NK-92 (cell line): ENCODE measurements around the gene PTGES.

ENCODE experiments used
- DNase-seq: peaks from one replicate; lab custom pipeline; 2025; ENCODE audit not compliant: unreplicated experiment; lab: John Stamatoyannopoulos, UW

The PTGES gene

DNA sequence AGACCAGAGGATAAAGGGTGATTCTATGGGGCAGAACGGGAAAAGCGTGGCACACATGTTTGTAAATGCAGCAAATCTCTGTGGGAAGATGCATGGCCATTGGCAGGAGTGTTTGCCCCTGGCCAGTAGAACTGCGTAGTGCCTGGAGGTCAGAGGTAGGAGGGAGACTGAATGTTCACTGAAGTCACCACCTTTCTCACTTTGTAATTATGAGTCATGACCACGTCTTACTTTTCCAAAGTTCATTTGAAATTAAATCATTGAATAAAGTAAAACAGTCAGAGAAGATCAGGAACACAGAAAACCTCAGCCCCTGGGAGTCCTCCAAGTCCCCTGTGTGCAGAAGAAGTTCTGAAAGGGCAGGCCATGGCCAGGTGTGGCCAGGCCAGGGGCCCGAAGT lies 4.6 kb downstream of the PTGES start:
- DNase-seq: no peak

DNA sequence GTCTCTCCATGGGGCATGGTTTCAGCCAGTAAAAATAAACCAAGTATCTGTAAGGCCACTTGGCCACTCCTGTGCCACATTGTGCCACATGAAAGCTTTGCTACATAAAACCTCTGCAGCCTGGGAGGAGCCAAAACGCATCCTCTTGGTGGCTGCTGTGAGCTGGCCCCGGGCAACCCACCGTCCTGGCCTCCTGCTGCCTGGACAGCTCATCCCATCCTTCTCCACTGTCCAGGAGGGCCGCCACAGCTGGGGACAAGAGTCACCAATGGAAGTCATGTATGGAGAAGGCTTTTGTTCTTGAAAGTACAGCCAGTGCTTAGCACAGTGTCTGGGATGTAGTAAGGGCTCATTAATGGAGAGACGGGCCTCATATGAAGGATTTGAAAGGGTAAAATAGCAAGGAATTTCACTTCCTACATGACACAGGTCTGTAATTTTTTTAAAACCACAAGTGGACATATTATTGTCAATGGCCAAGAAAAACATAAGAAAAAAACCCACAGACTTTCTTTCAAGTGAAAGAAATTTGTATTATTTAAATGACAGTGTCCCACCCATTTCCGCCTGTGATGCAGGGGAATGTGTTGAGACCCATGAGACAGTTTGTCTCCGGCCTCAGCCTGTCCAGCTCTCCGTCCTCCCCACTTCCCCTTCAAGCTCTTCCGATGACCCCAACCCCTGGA lies 6.6 kb downstream of the PTGES start:
- DNase-seq: no peak

DNA sequence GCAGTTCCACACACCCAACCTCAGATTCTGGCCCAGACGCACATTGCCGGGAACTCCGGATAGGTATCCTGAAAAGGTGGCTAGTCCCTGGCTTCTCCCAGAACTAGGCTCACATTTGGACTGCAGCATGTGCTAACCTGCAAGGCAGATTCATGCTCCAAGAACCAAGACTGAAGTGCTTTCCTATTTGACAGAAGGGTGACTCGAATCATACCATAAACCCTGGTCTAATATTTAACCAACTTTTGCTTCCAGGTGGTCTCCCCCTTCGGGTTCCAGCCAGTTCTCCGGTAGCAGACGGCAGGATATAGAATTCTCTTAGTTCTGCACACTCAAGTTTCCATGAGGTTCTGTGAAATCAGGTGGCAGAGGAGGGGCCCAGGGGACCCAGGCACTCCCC lies 7.6 kb downstream of the PTGES start:
- no peak for DNase-seq

DNA sequence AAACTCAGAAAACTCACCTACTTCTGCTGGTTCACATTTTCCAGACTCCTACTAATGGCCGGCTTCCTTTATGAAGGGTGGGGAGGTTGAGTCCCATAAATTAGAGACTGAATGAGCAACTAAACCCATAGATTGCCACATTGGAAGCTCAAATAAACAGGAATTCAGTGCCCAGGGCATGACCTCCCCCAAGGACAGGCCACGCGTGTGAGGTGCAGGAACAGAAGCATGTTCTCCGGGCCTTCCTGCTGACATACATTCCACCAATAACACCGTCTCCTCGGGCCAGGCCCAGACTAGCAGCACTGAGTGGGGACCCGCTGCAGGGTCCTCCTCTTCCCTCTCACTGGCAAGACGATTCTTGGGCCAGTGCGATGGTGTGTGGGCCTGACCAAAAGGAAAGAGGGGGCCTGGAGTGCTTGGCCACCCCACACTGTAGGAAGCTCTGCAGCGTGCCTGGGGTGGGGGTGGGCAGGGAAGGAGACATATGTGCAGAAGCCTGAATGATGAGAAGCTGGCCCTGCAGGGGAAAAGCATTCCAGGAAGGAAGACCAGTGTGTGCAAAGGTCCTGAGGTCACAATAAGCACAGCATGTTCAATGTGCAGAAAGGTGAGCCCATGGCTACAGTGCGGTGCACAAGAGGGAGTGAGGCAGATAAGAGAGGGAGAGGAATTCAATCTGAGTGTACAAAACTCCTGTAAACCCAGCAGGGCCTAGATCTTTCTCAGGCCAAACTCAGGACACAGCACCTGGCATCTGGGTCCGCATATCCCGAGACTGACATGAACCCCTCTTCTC lies 12.0 kb downstream of the PTGES start:
- no peak for DNase-seq

DNA sequence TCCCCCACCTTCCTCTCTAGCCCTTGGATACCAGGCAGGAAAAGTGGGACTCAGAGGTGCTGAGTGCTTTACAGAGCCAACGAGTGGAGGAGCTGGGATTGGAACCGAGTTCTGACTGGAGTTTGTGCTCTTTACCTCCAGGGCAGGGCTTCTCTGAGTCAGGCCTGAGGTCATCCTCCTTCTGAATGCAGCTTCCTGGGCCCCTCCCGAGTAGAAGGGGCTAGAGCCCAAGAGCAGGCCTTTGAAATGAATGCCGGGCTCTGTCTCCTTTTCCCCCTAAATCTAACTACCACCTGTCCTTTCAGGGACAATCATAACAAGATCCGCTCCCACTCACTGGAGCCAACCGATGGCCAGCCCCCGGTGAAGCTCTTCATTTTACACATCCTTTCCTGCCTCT lies 12.7 kb downstream of the PTGES start:
- no peak for DNase-seq

DNA sequence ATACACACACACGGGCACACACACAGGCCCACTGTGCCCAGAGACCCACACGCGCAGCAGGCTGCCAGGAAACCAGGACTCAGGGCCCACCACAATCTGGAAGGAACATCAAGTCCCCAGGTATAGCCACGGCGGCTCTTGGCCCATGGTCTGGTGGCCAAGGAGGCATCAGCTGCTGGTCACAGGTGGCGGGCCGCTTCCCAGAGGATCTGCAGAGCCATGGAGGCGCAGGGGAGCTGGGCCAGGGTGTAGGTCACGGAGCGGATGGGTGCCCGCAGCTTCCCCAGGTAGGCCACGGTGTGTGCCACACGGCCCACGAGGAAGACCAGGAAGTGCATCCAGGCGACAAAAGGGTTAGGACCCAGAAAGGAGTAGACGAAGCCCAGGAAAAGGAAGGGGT lies 13.4 kb downstream of the PTGES start:
- DNase-seq: no peak

DNA sequence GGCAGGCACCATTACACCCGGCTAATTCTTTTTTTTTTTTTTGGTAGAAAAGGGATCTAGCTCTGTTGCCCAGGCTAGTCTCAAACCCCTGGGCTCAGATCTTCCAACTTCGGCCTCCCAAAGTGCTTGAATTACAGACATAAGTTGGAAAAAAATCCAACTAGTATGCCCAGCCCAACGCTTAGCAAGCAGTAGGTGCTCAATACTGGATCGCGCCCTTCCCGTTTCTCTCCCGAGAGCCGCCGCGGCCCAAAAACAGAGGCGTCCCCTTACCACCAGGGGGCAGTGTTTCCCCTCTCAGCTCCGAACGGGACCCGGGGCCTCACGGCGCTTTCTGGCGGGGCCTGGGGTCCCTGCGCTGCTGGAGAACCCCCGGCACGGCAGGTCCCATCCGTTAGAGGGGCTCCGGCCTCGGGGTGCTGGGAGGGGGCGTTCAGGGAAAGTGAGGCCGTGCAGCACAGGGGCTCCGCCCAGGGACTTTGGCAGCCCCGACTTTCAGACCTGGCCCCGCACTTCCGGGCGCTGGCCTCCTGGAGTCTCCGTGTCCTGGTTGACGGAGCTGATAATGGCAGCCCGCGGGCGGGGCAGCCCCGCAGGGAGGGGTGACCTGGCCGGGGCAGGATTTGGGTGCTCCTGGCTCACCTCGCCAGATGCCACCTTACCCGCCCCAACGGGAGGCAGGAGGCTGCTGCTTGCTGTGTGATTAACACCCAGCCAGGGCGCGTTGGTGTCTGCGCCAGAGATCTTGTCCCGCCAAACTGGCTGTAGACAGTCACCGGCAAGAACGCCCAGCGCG lies 15.2 kb downstream of the PTGES start:
- DNase-seq: no peak

- DNase-seq: no peak
Observed at GRCh38 chr9:129736334-129736733, 16.5 kb downstream of the PTGES start.

DNA sequence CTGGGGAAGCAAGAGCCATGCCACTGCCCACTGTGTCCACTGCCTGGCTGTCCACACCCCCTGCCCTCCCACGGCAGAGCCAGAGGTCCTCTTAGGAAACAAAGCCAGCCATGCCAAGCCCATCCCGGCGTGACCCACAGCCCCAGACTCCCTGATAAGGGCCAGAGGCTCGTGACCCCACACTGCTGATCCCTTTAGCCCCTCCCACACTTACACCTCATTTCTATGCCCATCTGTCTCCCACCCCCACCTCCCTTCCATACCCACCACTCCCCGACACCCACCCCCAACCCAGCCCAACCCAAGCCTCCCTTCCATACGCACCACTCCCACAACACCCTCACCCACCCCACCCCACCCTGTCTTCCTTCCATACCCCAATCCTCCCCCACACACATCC lies 17.3 kb downstream of the PTGES start:
- DNase-seq: no peak

DNA sequence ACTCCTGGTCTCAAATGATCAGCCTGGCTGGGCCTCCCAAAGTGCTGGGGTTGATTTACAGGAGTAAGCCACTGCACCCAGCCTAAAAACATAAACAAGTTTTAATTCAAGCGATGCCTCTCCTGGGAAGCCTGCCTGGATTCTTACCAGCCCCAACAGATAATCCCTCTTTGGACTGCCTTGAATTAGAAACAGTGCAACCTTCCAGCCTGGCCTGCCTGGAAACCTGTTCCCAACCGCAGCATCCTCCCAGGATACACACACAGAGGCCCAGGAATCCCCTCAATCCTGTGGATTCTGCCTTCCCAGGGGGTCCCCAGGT lies 19.2 kb downstream of the PTGES start:
- no peak for DNase-seq

- no peak for DNase-seq
Observed at GRCh38 chr9:129732946-129733631, 19.8 kb downstream of the PTGES start.

DNA sequence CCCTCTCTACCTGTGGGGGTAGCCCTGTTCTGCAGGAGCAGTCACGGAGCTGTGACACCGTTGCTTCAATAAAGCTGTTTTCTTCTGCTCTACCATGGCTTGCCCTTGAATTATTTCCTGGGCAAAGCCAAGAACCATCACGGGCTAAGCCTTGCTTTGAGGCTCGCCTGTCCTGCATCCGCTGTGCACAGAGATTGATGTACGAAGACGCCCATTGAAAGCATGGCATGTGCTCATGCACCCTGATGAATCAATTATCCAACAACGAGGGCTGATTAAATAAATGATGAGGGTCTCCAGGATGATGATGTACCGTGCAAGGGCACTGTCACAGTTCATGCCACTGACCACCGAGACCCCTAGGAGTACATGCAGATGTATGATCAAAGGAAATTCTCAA lies 20.7 kb downstream of the PTGES start:
- DNase-seq: no peak

DNA sequence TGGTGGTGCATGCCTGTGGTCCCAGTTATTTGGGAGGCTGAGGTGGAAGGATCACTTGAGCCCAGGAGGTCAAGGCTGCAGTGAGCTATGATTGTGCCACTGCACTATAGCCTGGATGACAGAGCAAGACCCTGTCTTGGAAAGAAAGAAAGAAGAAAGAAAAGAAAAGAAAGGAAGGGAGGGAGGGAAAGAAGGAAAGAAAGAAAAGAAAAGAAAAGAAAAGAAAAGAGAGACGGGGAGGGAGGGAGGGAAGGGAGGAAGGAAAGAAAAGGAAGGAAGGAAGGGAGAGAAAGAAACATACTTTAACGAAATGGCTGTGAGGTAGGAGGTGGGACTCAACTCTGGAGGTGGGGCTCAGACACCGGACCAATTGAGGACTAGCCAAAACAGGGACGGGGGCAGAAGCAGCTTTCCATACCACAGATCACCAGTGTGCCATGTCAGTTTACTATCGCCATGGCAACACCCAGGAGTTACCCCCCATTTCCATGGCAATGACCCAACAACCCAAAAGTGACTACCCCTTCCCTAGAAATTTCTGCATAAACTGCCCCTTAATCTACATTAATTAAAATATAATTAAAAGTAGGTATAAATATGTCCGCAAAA lies 21.3 kb downstream of the PTGES start:
- no peak for DNase-seq

DNA sequence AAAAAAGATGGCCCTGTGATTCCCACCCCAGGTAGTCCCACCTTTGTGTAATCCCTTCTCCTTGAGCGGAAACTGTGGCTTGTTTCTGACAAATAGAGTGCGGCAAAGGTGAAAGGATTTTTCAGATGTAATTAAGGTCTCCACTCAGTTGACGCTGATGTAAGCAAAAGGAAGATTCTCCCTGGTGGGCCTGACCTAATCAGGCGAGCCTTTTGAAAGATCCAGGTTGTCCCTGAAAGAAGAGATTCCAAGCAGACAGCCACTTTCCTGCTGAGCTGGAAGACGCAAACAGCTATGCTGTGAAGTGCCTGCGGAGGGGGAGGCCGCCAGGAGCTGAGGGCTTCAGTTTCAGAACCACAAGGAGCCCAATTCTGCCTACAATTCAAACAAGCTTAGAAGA lies 24.1 kb downstream of the PTGES start:
- DNase-seq: no peak

DNA sequence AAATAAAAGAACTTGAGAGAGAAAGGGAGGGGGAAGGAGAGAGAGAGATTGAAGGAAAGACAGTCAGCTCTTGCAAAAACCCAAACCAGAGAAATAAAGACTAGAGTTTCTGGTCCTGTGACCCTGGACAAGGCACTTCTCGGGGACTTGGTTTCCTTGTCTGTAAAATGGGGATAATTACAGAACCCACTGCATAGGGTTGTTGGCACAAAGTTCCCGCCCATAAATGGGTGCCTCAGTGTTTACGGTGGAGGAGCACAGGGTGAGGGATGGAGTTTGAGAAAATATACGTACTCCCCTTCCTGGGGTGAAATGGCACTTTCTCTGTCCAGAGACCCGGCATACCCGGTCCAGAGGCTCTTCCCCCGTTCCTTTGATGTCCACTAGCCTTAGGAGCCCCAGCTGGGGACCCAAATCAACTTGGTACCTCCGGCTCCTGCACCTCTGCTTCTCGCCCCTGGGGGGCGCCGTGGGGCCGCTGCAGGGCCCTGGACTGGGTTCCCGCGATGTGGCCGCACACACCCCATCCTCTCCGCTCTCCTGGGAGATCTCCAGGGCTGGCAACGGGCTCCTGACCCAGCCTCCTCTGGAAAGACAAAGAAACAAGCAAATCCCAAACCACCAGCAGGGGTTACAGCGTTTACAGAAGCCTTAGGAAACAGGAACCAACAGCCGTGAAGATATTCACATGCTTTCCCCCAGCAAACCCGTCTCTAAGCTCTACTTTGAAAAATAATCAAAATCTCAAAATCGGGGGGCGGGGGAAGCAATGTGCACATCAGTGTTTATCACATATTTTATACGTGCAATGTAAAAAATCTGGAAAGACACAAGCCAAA lies 26.3 kb downstream of the PTGES start:
- DNase-seq: no peak

DNA sequence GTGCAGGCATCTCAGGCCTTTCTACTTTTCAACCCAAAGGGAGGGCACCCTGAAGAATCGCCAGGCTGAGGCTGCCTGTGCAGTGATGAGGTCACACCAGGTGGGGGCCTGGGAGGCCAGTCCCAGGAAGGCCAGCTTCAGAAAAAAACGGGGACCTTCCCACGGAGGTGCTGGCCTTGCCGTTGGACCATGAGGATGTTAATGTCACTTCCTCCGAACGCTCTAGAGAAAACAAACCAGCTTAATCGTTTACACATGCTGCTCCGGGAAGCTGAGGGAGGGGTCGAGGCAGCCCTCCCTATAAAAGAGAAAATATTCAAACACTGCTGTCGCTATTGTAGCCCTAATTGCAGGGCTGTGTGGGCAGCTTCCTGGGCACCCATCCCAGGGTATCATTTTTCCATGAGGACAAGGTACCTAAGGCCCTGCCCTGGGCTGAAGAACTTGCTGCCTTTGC lies 27.0 kb downstream of the PTGES start:
- DNase-seq: no peak

- DNase-seq: no peak
Observed at GRCh38 chr9:129724456-129725190, 28.2 kb downstream of the PTGES start.

GRCh38 chr9:129722913-129723312 lies 29.9 kb downstream of the PTGES start:
- DNase-seq: no peak

DNA sequence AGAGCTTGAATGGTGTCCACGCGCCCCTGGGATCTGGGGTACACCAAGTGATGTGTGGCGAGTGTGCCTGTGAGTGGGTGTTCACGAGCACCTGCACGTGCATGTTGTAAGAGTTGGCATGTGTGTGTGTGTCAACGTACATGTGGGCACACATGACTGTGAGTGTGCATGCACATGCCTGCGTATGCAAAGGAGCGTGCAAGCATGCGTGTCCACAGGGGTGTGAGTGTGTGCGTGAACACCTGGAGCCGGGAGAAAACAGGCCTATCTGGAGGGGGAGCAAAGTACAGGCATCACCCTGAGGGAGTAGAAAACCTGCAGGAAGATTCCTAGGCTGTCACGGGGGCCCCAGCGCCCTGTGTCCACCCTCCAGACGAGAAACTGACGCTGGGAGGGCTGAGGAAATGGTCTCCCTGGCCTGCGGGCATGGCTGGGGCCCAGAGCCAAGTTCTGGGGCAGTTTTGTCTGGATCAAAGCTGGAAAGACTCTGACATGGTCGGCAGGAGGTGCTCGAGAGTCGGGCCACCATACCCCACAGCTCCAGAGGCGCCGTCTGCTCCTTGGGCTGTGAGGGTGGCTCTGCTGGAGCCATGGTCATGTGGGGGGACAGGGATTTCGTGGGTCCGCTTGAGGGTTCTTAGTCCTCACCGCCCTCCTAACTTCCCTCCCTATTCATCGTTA lies 31.8 kb downstream of the PTGES start:
- DNase-seq: no peak
